ENCODE measurements around the gene MAML3. TPM values are rescaled to one million over a fixed set of nuclear protein-coding genes. Genes with fewer than 3 reads are reported as not detected.

Gene MAML3
- total RNA-seq, 1 donor from 2014 or later: 0.79 TPM

GRCh38 chr4:139754938-139755337, 399.0 kb downstream of the MAML3 start:
- no peak for DNase-seq (ENCODE audit: low read depth)
- no peak for FAIRE-seq

GRCh38 chr4:139753686-139754085, 400.3 kb downstream of the MAML3 start:
- no peaks in the 10 kb centered on the region for H3K27me3 ChIP-seq (ENCODE audit: control insufficient read depth, insufficient read depth, low read length)
- DNase-seq (ENCODE audit: low read depth) (no peak), FAIRE-seq (no peak)
- H3K4me3 ChIP-seq (ENCODE audit: low read depth, low read length): no peak overlapping the region
- H3K36me3 ChIP-seq (ENCODE audit: control insufficient read depth, insufficient read depth, low read length): no peaks in the 10 kb centered on the region
- TF ChIP-seq CTCF (IDR thresholded peaks at IDR 0.05; ENCODE audit: insufficient read depth, low read length, severe bottlenecking): no peak

More at GRCh38 chr4:139754938-139755337, 399.0 kb downstream of the MAML3 start:
- no peak for TF ChIP-seq CTCF (IDR thresholded peaks at IDR 0.05; ENCODE audit: insufficient read depth, low read length, severe bottlenecking)
- no peaks in the 10 kb centered on the region for H3K27me3 ChIP-seq (ENCODE audit: control insufficient read depth, insufficient read depth, low read length)
- H3K4me3 ChIP-seq (ENCODE audit: low read depth, low read length): no peak overlapping the region
- H3K36me3 ChIP-seq (ENCODE audit: control insufficient read depth, insufficient read depth, low read length): no peaks in the 10 kb centered on the region

GRCh38 chr4:139749835-139750498, 404.0 kb downstream of the MAML3 start:
- TF ChIP-seq CTCF (IDR thresholded peaks at IDR 0.05; ENCODE audit: insufficient read depth, low read length, severe bottlenecking): no peak
- no peaks in the 10 kb centered on the region for H3K36me3 ChIP-seq (ENCODE audit: control insufficient read depth, insufficient read depth, low read length)
- no peak overlapping the region for H3K4me3 ChIP-seq (ENCODE audit: low read depth, low read length)
- FAIRE-seq: no peak
- no peaks in the 10 kb centered on the region for H3K27me3 ChIP-seq (ENCODE audit: control insufficient read depth, insufficient read depth, low read length)
- no peak for DNase-seq (ENCODE audit: low read depth)

GRCh38 chr4:139749338-139749737, 404.6 kb downstream of the MAML3 start:
- no peak for DNase-seq (ENCODE audit: low read depth)
- H3K4me3 ChIP-seq (ENCODE audit: low read depth, low read length): no peak overlapping the region
- no peak for FAIRE-seq
- H3K36me3 ChIP-seq (ENCODE audit: control insufficient read depth, insufficient read depth, low read length): no peaks in the 10 kb centered on the region
- no peaks in the 10 kb centered on the region for H3K27me3 ChIP-seq (ENCODE audit: control insufficient read depth, insufficient read depth, low read length)
- TF ChIP-seq CTCF (IDR thresholded peaks at IDR 0.05; ENCODE audit: insufficient read depth, low read length, severe bottlenecking): no peak

GRCh38 chr4:139746431-139747171, 407.4 kb downstream of the MAML3 start:
- no peak for FAIRE-seq
- Histone ChIP-seq H3K27me3 (ENCODE audit: control insufficient read depth, insufficient read depth, low read length) (no peaks in the 10 kb centered on the region), H3K4me3 (ENCODE audit: low read depth, low read length) (no peak overlapping the region), H3K36me3 (ENCODE audit: control insufficient read depth, insufficient read depth, low read length) (no peaks in the 10 kb centered on the region)
- no peak for TF ChIP-seq CTCF (IDR thresholded peaks at IDR 0.05; ENCODE audit: insufficient read depth, low read length, severe bottlenecking)
- no peak for DNase-seq (ENCODE audit: low read depth)

Data from bronchial epithelial cell (primary cell).